ENCODE measurements around the gene KIAA0586.
"Not testable (repeated sequence)": the region's sequence is repeated elsewhere in the genome, so short reads cannot be mapped to it uniquely, and the experiment has no call there.

DNA sequence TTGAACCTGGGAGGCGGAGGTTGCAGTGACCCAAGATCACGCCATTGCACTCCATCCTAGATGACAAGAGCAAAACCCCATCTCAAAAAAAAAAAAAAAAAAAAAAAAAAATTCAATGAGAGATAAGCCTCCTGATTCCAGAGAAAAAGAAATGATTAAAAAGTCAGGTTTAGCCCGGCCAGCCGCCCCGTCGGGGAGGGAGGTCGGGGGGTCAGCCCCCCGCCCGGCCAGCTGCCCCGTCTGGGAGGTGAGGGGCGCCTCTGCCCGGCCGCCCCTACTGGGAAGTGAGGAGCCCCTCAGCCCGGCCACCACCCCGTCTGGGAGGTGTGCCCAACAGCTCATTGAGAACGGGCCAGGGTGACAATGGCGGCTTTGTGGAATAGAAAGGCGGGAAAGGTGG lies 160.8 kb downstream of the KIAA0586 start:
- TF ChIP-seq EP300 (IDR thresholded peaks at IDR 0.05; ENCODE audit: low read depth in 2 of 2, low read length in 2 of 2); EP300 (CRISPR knock-in tag; IDR thresholded peaks at IDR 0.05; ENCODE audit: borderline replicate concordance); ZC3H13 (CRISPR knock-in tag; IDR thresholded peaks at IDR 0.05); SP1 (IDR thresholded peaks at IDR 0.05); SP1 (CRISPR knock-in tag; IDR thresholded peaks at IDR 0.05); STAT5B (CRISPR knock-in tag; IDR thresholded peaks at IDR 0.05): not testable (repeated sequence)
- TF ChIP-seq, protein P1, sequence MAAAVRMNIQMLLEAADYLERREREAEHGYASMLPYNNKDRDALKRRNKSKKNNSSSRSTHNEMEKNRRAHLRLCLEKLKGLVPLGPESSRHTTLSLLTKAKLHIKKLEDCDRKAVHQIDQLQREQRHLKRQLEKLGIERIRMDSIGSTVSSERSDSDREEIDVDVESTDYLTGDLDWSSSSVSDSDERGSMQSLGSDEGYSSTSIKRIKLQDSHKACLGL (CRISPR knock-in tag; IDR thresholded peaks at IDR 0.05) = not testable (repeated sequence)
- TF ChIP-seq, protein P2, sequence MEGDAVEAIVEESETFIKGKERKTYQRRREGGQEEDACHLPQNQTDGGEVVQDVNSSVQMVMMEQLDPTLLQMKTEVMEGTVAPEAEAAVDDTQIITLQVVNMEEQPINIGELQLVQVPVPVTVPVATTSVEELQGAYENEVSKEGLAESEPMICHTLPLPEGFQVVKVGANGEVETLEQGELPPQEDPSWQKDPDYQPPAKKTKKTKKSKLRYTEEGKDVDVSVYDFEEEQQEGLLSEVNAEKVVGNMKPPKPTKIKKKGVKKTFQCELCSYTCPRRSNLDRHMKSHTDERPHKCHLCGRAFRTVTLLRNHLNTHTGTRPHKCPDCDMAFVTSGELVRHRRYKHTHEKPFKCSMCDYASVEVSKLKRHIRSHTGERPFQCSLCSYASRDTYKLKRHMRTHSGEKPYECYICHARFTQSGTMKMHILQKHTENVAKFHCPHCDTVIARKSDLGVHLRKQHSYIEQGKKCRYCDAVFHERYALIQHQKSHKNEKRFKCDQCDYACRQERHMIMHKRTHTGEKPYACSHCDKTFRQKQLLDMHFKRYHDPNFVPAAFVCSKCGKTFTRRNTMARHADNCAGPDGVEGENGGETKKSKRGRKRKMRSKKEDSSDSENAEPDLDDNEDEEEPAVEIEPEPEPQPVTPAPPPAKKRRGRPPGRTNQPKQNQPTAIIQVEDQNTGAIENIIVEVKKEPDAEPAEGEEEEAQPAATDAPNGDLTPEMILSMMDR (CRISPR knock-in tag; IDR thresholded peaks at IDR 0.05) = not testable (repeated sequence)
- TF ChIP-seq, protein P3, sequence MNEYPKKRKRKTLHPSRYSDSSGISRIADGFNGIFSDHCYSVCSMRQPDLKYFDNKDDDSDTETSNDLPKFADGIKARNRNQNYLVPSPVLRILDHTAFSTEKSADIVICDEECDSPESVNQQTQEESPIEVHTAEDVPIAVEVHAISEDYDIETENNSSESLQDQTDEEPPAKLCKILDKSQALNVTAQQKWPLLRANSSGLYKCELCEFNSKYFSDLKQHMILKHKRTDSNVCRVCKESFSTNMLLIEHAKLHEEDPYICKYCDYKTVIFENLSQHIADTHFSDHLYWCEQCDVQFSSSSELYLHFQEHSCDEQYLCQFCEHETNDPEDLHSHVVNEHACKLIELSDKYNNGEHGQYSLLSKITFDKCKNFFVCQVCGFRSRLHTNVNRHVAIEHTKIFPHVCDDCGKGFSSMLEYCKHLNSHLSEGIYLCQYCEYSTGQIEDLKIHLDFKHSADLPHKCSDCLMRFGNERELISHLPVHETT (CRISPR knock-in tag; conservative IDR thresholded peaks at IDR 0.05) = not testable (repeated sequence)

Data from HepG2 (cell line).